GM19463 (cell line): ENCODE results near the gene ZNF546.
"Not testable (repeated sequence)": the region's sequence is repeated elsewhere in the genome, so short reads cannot be mapped to it uniquely, and the experiment has no call there.

Experiments used
- ATAC-seq: cut with Tn5 transposase; IDR thresholded peaks from one replicate; pipeline ENCODE4 v1.9.1; 2021; ENCODE audit warnings: mild to moderate bottlenecking, moderate library complexity; ENCODE audit not compliant: unreplicated experiment

Gene ZNF546

GRCh38 chr19:39983695-39984300, 13.1 kb upstream of the ZNF546 start:
- no peak for ATAC-seq

GRCh38 chr19:39986643-39987042, 10.2 kb upstream of the ZNF546 start:
- ATAC-seq = no peak

- ATAC-seq = no peak
These were observed 9.7 kb upstream of the ZNF546 start for GRCh38 chr19:39987167-39987566.

DNA sequence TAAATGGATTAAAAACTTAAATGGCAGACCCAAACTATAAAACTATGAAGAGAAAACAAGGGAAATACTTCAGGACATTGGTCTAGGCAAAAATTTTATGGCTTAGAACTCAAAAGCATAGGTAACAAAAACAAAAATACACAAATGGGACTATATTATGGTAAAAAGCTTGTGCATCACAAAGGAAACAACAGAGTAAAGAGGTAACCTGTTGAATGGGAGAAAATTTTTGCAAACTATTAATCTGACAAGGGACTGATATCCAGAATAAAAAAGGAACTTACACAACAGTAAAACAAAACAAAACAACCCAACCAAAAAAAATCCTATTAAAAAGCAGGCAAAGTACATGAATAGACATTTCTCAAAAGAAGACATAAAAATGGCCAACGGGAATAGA, 9.3 kb upstream of the ZNF546 start:
- ATAC-seq = no peak

- ATAC-seq = no peak
These were observed 3.3 kb upstream of the ZNF546 start for GRCh38 chr19:39993605-39994004.

DNA sequence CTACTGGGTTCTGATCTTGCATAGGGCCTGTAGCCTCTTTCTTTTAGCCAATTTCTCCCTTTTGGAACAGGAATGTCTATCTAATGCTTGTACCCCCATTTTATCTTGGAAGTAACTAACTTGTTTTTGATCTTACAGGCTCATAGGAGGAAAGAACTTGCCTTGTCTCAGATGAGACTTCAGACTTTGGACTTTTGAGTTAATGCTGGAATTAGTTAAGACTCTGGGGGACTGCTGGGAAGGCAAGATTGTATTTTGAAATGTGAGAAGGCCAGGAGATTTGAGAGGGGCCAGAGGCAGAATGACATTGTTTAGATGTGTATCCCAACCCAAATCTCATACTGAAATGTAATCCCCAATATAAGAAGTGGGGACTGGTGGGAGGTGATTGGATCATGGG, 2.5 kb upstream of the ZNF546 start:
- ATAC-seq = no peak

- ATAC-seq = no peak
These were observed 1.1 kb upstream of the ZNF546 start for GRCh38 chr19:39995794-39996193.

- ATAC-seq = peak; percentile 29
These were observed 546 bp upstream of the ZNF546 start for GRCh38 chr19:39996218-39996810.

- no peak for ATAC-seq
These were observed 867 bp downstream of the ZNF546 start for GRCh38 chr19:39997638-39998216.

DNA sequence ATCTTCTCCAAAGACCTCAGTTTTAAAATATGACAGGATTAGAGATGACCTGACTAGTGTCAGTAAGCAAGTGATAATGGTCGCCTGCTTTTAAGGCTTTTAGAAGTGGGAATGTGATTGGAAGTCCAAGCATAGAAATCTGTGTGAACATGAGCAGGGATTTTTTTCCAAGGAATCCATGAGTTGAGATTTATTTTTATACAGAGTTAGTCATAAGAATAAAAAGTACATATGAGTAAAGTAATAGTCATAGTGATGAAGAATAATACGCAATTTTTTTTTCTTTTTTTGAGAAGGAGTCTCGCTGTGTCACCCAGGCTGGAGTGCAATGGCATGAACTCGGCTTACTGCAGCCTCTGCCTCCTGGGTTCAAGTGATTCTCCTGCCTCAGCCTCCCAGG, 1.6 kb downstream of the ZNF546 start:
- ATAC-seq = no peak

DNA sequence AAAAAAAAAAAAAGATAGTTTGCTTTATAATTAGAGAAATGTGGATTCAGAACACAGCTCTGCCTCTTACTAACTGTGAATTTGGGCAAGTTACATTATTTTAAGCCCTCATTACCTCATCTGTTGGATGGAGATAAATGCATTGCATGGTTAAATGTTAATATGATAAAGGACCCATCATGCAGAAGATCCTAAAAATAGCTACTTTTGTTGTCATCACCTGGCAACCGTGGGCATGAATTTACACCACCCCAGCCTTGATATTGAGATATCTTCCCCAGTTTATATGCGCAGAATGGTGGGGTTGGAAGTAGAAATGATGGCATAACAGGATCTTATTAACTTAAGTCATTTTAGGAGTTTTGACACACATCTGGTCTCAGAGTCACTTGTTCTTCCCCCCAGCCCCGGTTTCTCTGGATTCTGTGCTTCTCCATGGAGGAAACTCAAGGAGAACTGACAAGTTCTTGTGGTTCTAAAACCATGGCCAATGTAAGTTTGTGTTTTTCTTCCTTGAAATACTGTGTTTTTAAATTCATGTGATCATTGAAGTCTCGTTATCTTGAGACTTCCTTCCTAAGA, 8.9 kb downstream of the ZNF546 start:
- ATAC-seq = no peak

DNA sequence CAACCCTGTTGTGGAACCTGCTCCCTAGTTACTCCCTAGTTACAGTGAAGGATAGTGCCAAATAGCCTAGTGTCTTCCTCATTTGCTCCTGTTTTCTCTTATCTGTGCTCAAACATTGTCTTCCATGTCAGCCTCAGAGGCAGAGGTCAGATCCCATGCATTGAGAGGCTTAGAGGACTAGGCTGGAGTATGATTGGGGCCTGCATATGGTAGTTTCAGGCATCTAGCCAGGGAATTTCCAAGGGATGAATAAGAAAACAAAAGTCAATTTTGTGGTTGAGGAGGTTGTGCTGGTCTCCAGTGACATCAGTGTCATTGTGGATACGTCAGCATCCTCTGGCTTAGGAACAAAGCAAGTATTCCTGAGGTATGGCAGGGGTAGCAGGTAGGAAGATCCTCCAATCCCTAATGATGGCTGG, 9.4 kb downstream of the ZNF546 start:
- ATAC-seq = no peak

DNA sequence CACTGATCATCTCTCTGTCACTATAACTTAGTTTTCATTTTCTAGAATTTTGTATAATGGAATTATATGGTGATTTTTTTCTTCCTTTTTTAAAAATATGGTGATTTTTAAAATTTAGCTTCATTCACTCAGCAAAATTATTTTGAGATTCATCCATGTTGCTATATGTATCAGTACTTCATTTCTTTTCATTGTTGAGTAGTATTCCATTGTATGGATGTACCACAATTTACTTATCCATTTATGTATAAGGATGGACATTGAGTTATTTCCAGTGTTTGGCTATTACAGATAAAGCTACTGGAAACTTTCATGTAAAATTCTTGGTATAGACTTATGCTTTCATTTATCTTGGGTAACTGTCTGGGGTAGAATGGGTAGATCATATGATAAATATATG, 12.8 kb downstream of the ZNF546 start:
- no peak for ATAC-seq

DNA sequence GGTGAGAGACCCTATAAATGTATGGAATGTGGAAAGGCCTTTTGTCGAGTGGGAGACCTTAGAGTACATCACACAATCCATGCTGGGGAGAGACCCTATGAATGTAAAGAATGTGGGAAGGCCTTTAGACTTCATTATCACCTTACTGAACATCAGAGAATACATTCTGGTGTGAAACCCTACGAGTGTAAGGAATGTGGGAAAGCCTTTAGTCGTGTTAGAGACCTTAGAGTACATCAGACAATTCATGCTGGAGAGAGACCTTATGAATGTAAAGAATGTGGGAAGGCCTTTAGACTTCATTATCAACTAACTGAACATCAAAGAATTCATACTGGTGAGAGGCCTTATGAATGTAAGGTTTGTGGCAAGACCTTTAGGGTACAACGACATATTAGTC, 17.1 kb downstream of the ZNF546 start:
- ATAC-seq = no peak

- ATAC-seq = no peak
These were observed 27.1 kb downstream of the ZNF546 start for GRCh38 chr19:40023969-40024368.

DNA sequence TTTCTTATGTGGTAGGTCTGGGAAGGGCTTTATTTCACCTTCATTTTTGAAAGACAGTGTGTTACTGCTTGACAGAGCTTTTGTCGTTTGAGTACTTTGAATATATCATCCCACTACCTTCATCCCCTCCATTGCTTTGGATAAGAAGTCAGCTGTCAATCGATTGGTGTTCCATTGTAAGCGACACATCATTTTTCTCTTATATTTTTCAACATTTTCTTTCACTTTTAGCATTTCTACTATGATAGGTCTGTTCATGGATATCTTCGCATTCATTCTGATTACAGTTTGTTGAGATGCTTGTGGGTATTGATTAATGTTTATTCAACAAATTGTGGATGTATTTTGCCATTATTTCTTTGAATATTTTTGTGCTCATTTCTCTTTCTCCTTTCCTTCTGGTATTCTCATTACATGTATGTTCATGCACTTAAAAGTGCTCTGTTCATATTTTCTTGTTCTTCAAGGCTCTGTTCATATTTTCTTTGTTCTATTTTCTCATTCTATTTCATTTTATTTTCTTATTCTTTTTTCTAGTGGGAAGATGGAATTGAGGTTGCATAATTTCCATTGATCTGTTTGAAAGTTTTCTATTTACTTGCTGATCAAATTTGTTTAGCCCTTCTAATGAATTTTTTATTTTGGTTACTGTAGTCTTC, 29.2 kb downstream of the ZNF546 start:
- no peak for ATAC-seq

DNA sequence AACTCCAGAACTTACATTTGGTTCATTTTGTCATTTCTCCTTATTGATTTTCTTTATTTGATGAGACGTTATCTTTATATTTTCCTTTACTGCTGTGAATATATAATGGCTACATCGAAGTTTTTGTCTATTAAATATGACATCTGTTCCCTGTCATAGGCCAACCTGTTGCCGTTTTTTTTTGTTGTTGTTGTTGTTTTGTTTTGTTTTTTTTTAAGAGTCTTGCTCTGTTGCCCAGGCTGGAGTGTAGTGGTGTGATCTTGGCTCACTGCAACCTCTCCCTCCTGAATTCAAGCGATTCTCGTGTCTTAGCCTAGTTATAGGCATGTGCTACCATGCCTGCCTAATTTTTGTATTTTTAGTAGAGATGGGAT, 29.7 kb downstream of the ZNF546 start:
- ATAC-seq = no peak

DNA sequence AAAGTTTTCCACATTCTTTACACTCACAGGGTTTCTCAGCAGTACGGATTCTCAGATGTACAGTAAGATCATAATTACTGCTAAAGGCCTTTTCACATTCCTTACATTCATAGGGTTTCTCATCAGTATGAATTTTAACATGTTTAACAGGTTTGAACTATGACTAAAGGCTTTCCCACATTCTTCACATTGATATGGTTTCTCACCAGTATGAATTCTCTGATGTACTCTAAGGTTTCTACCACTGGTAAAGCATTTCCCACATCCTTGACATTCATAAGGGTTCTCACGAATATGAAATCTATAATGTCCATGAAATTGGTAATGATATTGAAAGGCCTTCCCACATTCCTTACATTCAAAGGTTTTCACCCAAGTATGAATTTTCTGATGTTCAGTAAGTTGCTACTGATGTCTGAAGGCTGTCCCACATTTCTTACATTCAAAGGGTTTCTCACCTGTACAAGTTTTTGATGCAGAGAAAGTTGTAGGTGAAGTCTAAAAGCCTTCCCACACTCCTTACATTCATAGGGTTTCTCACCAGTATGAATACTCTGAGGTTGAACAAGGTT, 37.2 kb downstream of the ZNF546 start:
- ATAC-seq = no peak

DNA sequence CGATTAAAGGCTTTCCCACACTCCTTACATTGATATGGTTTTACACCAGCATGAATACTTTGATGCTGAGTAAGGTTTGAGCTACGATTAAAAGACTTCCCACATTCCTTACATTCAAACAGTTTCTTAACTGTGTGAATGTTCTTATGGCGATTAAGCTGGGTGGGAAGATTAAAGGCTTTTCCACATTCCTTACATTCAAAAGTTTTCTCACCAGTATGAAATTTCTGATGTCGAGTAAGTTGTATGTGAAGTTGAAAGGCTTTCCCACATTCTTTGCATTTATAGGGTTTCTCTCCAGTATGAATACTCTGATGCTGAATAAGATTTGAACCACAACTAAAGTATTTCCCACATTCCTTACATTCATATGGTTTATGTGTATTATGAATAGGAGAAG, 39.1 kb downstream of the ZNF546 start:
- ATAC-seq = no peak

DNA sequence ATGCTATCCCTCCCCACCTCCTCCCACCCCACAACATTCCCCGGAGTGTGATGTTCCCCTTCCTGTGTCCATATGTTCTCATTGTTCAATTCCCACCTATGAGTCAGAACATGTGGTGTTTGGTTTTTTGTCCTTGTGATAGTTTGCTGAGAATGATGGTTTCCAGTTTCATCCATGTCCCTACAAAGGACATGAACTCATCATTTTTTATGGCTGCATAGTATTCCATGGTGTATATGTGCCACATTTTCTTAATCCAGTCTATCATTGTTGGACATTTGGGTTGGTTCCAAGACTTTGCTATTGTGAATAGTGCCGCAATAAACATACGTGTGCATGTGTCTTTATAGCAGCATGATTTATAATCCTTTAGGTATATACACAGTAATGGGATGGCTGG, 41.2 kb downstream of the ZNF546 start:
- ATAC-seq = not testable (repeated sequence)

DNA sequence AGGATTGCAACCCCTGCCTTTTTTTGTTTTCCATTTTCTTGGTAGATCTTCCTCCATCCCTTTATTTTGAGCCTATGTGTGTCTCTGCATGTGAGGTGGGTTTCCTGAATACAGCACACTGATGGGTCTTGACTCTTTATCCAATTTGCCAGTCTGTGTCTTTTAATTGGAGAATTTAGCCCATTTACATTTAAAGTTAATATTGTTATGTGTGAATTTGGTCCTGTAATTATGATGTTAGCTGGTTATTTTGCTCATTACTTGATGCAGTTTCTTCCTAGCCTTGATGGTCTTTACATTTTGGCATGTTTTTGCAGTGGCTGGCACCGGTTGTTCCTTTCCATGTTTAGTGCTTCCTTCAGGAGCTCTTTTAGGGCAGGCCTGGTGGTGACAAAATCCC, 44.9 kb downstream of the ZNF546 start:
- ATAC-seq = not testable (repeated sequence)

- ATAC-seq = no peak
These were observed 56.6 kb downstream of the ZNF546 start for GRCh38 chr19:40053491-40053890.
